HepG2 (cell line): Measurements from ENCODE around the gene ERCC6. TPM values are rescaled to one million over a fixed set of nuclear protein-coding genes. Genes with fewer than 3 reads are reported as not detected.

Experiments
- ARID5B ChIP-seq: IDR thresholded peaks from 2 replicates; pipeline ENCODE4 v1.4.0; 2020; ENCODE audit warnings: mild to moderate bottlenecking, missing genetic modification reagents
- CAMTA2 ChIP-seq: sonication (generic); formaldehyde crosslinking; IDR thresholded peaks from 2 replicates; pipeline ENCODE4 v1.4.0; 2020; ENCODE audit warnings: mild to moderate bottlenecking, missing genetic modification reagents, borderline replicate concordance
- CC2D1A ChIP-seq: sonication (generic); formaldehyde crosslinking; IDR thresholded peaks from 2 replicates; pipeline ENCODE4 v1.8.1; 2023; ENCODE audit warnings: mild to moderate bottlenecking, missing genetic modification reagents
- CCDC6 ChIP-seq: sonication (generic); formaldehyde crosslinking; IDR thresholded peaks from 2 replicates; pipeline ENCODE4 v1.8.1; 2022; ENCODE audit warnings: mild to moderate bottlenecking, missing genetic modification reagents, moderate library complexity
- CHD4 ChIP-seq: fragments of 200-600 bp; sonication (generic); IDR thresholded peaks from 2 replicates; pipeline ENCODE4 v1.7.0; 2017; ENCODE audit warnings: mild to moderate bottlenecking, low read length, borderline replicate concordance
- GMEB1 ChIP-seq: sonication (generic); formaldehyde crosslinking; IDR thresholded peaks from 2 replicates; pipeline ENCODE4 v1.5.1; 2020; ENCODE audit warnings: missing genetic modification reagents, mild to moderate bottlenecking, borderline replicate concordance
- HNRNPK ChIP-seq: fragments of 200-400 bp; formaldehyde crosslinking; IDR thresholded peaks from 2 replicates; pipeline ENCODE4 v1.6.1; 2018; ENCODE audit warnings: low read length, low read depth, moderate library complexity, mild to moderate bottlenecking; ENCODE audit not compliant: poor library complexity, severe bottlenecking
- KDM3A ChIP-seq: IDR thresholded peaks from 2 replicates; pipeline ENCODE4 v1.6.1; 2018; ENCODE audit warnings: low read depth, missing compliant biosample characterization
- SOX6 ChIP-seq, 2 experiments: fragments of 450-650 bp in 1 of 2; sonication (generic) in 1 of 2; formaldehyde crosslinking in 1 of 2; IDR thresholded peaks; 2 replicates each; pipeline versions ENCODE4 v1.4.0 to v1.6.1; 2017 to 2020; ENCODE audit warnings: antibody characterized with exemption in 1 of 2, mild to moderate bottlenecking in 1 of 2, missing genetic modification reagents in 1 of 2
- TARDBP ChIP-seq: sonication (generic); formaldehyde crosslinking; IDR thresholded peaks from 2 replicates; pipeline ENCODE4 v1.8.0; 2022; ENCODE audit warnings: mild to moderate bottlenecking, missing genetic modification reagents
- ZBTB14 ChIP-seq: sonication (generic); formaldehyde crosslinking; IDR thresholded peaks from 2 replicates; pipeline ENCODE4 v1.4.0; 2020; ENCODE audit warnings: missing genetic modification reagents
- ZBTB39 ChIP-seq: sonication (generic); formaldehyde crosslinking; IDR thresholded peaks from 2 replicates; pipeline ENCODE4 v1.5.0; 2020; ENCODE audit warnings: missing genetic modification reagents
- ZNF207 ChIP-seq: fragments of 450-650 bp; IDR thresholded peaks from 2 replicates; pipeline ENCODE4 v1.6.1; 2016; ENCODE audit warnings: antibody characterized with exemption, borderline replicate concordance
- ZNF672 ChIP-seq: sonication (generic); formaldehyde crosslinking; IDR thresholded peaks from 2 replicates; pipeline ENCODE4 v1.8.1; 2022; ENCODE audit warnings: missing genetic modification reagents
- ZNF770 ChIP-seq: sonication (generic); formaldehyde crosslinking; IDR thresholded peaks from 2 replicates; pipeline ENCODE4 v1.5.0; 2020; ENCODE audit warnings: mild to moderate bottlenecking, missing genetic modification reagents
- ZNF891 ChIP-seq: sonication (generic); formaldehyde crosslinking; IDR thresholded peaks from 2 replicates; pipeline ENCODE4 v1.5.0; 2020; ENCODE audit warnings: mild to moderate bottlenecking, missing genetic modification reagents
- polyA plus RNA-seq, 8 experiments: library from polyadenylated mRNA; depleted of rRNA in 3 of 8; stranded (reverse) in 7 of 8; unstranded in 1 of 8; fragments of >200 nt; fragmentation: Illumina TruSeq in 4 of 8; extraction: Trizol in 4 of 8; gene quantifications; 2 replicates each; pipeline versions ENCODE4 v1.2.1 to v1.2.3, GENCODE V29; 2011 to 2016; ENCODE audit warnings: low read depth in 4 of 8, missing spikeins in 1 of 8, mixed read lengths in 1 of 8; ENCODE audit not compliant: insufficient read depth in 1 of 8
- total RNA-seq, 5 experiments: library from RNA; depleted of rRNA; stranded (reverse); fragments of >200 nt; fragmentation: Illumina TruSeq; extraction: Trizol; gene quantifications; 2 replicates each; pipeline ENCODE4 v1.2.3, GENCODE V29; 2016; ENCODE audit warnings: low read depth in 1 of 5

ERCC6 gene
- total and polyA plus RNA-seq, 2 of the 13 experiments (the other 11 are each of a cell fraction or from before 2014, with no cell fraction given), result 5.1 to 9.8 TPM

- TF ChIP-seq ZNF672, result no peak; the same call in 1 of the 2 replicates
- no peak for TF ChIP-seq CAMTA2 (CRISPR knock-in tag)
- no peak for TF ChIP-seq CHD4
- no peak for TF ChIP-seq CCDC6 (CRISPR knock-in tag)
- peak; percentile 65; the same call in 1 of the 2 replicates for TF ChIP-seq GMEB1
- no peak for TF ChIP-seq CC2D1A (CRISPR knock-in tag)
- TF ChIP-seq KDM3A (CRISPR knock-in tag), result no peak; the same call in 1 of the 2 replicates
- TF ChIP-seq ZNF891 (CRISPR knock-in tag), result peak; percentile 45; the same call in 1 of the 2 replicates
- TF ChIP-seq TARDBP (CRISPR knock-in tag), result peak; percentile 41
- no peak; the same call in 1 of the 2 replicates for TF ChIP-seq ZBTB14 (CRISPR knock-in tag)
- no peak for TF ChIP-seq HNRNPK
- no peak for TF ChIP-seq ZNF207
- TF ChIP-seq ZNF770 (CRISPR knock-in tag), result 0 out of 2 replicates have a peak, but pooled peaks have one; percentile 30
- no peak for TF ChIP-seq ARID5B
- TF ChIP-seq SOX6 (IDR thresholded peaks at IDR 0.05), result no peak
- TF ChIP-seq SOX6 (CRISPR knock-in tag; IDR thresholded peaks at IDR 0.05), result peak; percentile 68
- no peak for TF ChIP-seq ZBTB39 (CRISPR knock-in tag)
Observed at GRCh38 chr10:49538381-49539319, at the start of gene ERCC6 (continued).
